ENCODE results near the gene MARCHF6.

DNA sequence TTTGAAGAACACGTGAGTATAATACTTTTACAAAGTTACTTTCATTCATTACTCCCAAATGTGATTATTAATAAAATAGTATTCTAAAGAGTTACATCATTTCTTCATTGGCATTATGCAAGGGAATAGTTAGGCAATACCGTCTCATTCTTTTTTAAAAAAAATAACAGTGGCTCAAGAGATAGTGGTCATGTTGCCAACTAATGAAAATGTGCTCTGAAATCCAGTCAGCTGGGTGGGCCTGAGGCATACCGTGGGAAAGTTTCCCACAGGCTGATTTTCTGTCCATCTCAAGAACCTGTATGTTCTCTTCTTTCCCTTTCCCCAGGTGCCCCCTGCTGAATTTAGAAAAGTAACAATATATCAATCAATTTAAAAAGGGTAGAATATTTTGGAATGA is 47.3 kb downstream of the MARCHF6 start:
- TF ChIP-seq, protein P1, sequence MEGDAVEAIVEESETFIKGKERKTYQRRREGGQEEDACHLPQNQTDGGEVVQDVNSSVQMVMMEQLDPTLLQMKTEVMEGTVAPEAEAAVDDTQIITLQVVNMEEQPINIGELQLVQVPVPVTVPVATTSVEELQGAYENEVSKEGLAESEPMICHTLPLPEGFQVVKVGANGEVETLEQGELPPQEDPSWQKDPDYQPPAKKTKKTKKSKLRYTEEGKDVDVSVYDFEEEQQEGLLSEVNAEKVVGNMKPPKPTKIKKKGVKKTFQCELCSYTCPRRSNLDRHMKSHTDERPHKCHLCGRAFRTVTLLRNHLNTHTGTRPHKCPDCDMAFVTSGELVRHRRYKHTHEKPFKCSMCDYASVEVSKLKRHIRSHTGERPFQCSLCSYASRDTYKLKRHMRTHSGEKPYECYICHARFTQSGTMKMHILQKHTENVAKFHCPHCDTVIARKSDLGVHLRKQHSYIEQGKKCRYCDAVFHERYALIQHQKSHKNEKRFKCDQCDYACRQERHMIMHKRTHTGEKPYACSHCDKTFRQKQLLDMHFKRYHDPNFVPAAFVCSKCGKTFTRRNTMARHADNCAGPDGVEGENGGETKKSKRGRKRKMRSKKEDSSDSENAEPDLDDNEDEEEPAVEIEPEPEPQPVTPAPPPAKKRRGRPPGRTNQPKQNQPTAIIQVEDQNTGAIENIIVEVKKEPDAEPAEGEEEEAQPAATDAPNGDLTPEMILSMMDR (IDR thresholded peaks at IDR 0.05): no peak
- no peak for TF ChIP-seq POLR2A (IDR thresholded peaks at IDR 0.05)
